Vagina (tissue), 2 donors: ENCODE results near the gene AMBN.

Experiments used
- POLR2A ChIP-seq, 2 donors: fragments of 450-650 bp; IDR thresholded peaks; one replicate each; pipeline ENCODE4 v1.6.1; 2017; ENCODE audit warnings: antibody characterized with exemption in 2 of 2, mild to moderate bottlenecking in 2 of 2, moderate library complexity in 2 of 2
- POLR2AphosphoS5 ChIP-seq, 2 donors: sonication (generic); formaldehyde crosslinking; IDR thresholded peaks; one replicate each; pipeline ENCODE4 v1.9.0; 2017; ENCODE audit warnings: antibody characterized with exemption in 2 of 2, mild to moderate bottlenecking in 2 of 2, low read depth in 1 of 2; ENCODE audit not compliant: insufficient read depth in 1 of 2
- TF ChIP-seq, protein P1 (sequence below), 3 experiments: fragments of 450-650 bp in 2 of 3; fragments of 200-600 bp in 1 of 3; sonication (generic) in 1 of 3; IDR thresholded peaks; one replicate each; pipeline ENCODE4 v1.5.1; 2017 to 2019; ENCODE audit warnings: antibody characterized with exemption in 3 of 3, mild to moderate bottlenecking in 2 of 3, moderate library complexity in 2 of 3

DNA sequence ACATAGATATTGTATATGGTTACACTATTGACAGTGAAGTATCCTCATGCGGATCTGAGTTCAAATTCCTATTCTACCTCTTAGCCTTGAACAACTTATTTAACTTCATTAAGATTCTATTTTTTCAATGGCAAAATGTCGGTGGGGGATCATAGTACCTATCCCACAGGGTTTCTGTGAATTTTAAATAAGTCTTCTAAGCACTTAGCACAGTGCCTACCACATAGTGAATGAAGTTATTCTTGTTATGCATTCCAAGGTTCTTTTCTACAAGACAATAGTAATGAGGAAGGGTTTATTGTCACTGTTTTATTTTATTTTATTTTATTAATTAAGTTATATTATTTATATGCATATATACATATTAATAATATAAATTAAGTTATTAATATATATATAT is 27.7 kb downstream of the AMBN start:
- TF ChIP-seq POLR2A (IDR thresholded peaks at IDR 0.05) (no peak), POLR2AphosphoS5 (IDR thresholded peaks at IDR 0.05; ENCODE audit: insufficient read depth in 1 of 2, low read depth in 1 of 2) (no peak)
- TF ChIP-seq, protein P1, sequence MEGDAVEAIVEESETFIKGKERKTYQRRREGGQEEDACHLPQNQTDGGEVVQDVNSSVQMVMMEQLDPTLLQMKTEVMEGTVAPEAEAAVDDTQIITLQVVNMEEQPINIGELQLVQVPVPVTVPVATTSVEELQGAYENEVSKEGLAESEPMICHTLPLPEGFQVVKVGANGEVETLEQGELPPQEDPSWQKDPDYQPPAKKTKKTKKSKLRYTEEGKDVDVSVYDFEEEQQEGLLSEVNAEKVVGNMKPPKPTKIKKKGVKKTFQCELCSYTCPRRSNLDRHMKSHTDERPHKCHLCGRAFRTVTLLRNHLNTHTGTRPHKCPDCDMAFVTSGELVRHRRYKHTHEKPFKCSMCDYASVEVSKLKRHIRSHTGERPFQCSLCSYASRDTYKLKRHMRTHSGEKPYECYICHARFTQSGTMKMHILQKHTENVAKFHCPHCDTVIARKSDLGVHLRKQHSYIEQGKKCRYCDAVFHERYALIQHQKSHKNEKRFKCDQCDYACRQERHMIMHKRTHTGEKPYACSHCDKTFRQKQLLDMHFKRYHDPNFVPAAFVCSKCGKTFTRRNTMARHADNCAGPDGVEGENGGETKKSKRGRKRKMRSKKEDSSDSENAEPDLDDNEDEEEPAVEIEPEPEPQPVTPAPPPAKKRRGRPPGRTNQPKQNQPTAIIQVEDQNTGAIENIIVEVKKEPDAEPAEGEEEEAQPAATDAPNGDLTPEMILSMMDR (IDR thresholded peaks at IDR 0.05), result no peak
